ENCODE data around the gene ARHGAP23. TPM values are rescaled to one million over a fixed set of nuclear protein-coding genes. Genes with fewer than 3 reads are reported as not detected.

The ARHGAP23 gene
- total RNA-seq, 4 donors from 2014 or later, result 2.6 to 119 (median 15.2) TPM

DNA sequence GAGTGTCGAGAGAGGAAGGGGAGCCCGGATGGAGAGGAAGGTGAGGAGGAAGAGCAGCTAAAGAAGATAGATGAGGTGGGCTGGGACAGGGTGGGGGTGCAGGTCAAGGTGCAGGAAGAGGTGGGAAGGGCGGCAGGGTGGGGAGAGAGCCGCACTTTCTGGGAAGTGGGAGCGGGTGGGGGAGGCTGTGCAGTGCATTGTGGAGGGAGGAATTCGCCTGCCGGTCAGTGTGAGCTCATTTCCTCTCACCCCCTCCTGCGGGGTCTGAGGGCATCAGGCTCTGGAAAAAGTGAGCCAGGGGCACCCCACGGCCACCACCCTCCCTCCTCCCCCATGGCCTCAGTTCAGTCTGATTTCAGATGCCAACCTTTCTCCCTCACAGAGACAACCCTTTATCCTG is 2.5 kb upstream of the ARHGAP23 start:
- TF ChIP-seq, protein P1, sequence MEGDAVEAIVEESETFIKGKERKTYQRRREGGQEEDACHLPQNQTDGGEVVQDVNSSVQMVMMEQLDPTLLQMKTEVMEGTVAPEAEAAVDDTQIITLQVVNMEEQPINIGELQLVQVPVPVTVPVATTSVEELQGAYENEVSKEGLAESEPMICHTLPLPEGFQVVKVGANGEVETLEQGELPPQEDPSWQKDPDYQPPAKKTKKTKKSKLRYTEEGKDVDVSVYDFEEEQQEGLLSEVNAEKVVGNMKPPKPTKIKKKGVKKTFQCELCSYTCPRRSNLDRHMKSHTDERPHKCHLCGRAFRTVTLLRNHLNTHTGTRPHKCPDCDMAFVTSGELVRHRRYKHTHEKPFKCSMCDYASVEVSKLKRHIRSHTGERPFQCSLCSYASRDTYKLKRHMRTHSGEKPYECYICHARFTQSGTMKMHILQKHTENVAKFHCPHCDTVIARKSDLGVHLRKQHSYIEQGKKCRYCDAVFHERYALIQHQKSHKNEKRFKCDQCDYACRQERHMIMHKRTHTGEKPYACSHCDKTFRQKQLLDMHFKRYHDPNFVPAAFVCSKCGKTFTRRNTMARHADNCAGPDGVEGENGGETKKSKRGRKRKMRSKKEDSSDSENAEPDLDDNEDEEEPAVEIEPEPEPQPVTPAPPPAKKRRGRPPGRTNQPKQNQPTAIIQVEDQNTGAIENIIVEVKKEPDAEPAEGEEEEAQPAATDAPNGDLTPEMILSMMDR (IDR thresholded peaks at IDR 0.05), result no peak
- TF ChIP-seq POLR2A (IDR thresholded peaks at IDR 0.05), result peak in 1 of 2 donors; percentile 17
- no peaks in the 10 kb centered on the region for H3K27me3 ChIP-seq
- DNase-seq, result peak in 1 of 2 donors; percentile 74
- H3K9me3 ChIP-seq, result no peaks in the 10 kb centered on the region
- no peak overlapping the region for H3K4me3 ChIP-seq
- intact Hi-C loops (cut with DNase I; ENCODE audit: low total_unique reads), result no loop called here
- peaks cover 5 to 27% of the 10 kb centered on the region in 2 donors for H3K4me1 ChIP-seq
- peak overlapping the region; percentile 96 to 97 for H3K27ac ChIP-seq
- H3K36me3 ChIP-seq, result no peaks in the 10 kb centered on the region

DNA sequence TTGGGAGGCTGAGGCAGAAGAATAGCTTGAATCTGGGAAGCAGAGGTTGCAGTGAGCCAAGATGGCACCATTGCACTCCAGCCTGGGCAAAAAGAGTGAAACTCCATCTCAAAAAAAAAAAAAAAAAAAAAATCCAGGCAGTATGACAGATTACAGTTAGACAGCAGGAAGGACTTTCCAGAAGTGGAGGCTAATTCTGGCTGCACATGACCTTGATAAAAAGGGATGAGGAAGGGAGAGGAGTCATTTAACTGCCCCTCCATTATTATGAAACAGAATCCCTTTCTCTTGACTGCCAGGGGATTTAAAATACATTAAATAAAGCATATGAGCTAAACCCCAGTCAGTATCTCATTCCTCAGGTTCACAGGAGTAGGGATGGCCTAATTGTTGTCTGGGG is 1.8 kb upstream of the ARHGAP23 start:
- Histone ChIP-seq H3K9me3 (no peaks in the 10 kb centered on the region), H3K36me3 (no peaks in the 10 kb centered on the region), H3K27ac (peak overlapping the region; percentile 96 to 97), H3K4me1 (peaks cover 5 to 20% of the 10 kb centered on the region in 2 donors), H3K27me3 (no peaks in the 10 kb centered on the region), H3K4me3 (no peak overlapping the region)
- TF ChIP-seq, protein P1 (IDR thresholded peaks at IDR 0.05), result no peak
- TF ChIP-seq POLR2A (IDR thresholded peaks at IDR 0.05), result no peak
- intact Hi-C loops (cut with DNase I; ENCODE audit: low total_unique reads), result no loop called here
- DNase-seq, result no peak

DNA sequence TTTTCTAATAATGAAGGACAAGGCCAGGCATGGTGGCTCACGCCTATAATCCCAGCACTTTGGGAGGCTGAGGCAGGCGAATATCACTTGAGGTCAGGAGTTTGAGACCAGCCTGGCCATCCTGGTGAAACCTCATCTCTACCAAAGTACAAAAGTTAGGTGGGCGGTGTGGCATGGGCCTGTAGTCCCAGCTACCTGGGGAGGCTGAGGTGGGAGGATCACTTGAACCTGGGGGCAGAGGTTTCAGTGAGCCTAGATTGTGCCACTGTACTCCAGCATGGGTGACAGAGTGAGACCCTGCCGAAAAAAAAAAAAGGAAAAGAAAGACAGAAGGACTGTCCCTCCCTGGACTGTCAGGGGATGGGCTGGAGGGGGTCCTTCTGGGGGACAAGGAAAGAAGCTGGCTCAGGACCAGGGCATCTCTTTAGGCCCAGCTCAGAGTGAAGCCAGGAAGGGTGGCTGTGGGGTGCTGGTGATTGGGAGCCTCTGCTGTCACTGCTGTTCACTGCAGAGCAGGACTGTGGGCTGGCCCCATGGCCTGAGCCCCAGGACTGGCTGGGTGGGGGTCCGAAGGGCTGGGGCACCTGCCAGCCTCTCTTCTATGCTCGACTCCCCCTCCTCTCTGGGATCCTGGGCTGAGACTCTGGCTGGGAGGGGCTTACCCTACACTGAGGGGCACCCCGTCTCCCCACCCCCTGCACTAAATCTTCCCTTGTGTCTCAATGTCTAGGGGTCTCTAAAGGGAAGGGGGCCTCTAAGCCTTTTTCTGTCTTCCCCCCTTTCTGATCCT is 909 bp upstream of the ARHGAP23 start:
- Histone ChIP-seq H3K36me3 (no peaks in the 10 kb centered on the region), H3K4me3 (peak overlapping the region; percentile 48 to 88), H3K9me3 (no peaks in the 10 kb centered on the region), H3K27me3 (no peaks in the 10 kb centered on the region), H3K27ac (peak overlapping the region; percentile 96 to 97), H3K4me1 (peaks cover 5 to 12% of the 10 kb centered on the region in 2 donors)
- intact Hi-C loops (cut with DNase I; ENCODE audit: low total_unique reads), result no loop called here
- TF ChIP-seq, protein P1 (IDR thresholded peaks at IDR 0.05), result no peak
- no peak for TF ChIP-seq POLR2A (IDR thresholded peaks at IDR 0.05)
- DNase-seq, result no peak

DNA sequence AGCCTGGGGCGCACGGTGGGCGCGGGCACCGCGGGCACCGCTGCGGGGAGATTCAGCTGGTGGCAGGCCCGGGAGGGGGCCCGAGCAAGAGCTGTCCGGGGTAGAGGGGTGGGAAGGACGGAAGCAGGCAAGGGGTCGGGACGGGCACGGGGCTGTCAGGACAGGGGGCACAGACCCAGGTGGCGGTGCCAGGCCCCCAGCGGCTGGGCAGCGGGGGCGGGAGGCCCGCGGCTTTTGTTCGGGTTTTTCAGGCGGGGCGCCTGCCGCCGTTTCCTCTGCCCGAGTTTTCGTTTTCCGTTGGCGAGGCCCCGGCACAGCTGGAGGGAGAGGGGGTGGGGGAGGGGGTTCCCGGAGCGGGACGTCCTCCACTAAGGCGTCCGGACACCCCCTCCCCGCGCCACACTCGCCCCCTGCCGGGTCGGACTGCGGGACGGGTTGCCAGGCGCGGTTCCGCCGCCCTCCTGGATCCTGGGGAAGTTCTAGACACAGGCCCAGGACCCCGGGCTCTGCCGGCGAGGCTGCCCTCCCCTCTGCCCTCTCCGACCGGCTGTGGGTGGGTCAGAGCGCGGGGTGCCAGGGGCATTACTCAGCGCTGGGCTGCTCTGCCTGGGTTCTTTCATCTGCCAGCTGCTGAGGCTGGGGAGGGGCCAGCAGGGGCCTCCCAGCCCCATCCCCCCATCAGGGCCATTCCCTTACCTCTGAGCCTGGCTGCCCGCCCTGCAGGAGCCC is 543 bp downstream of the ARHGAP23 start:
- Histone ChIP-seq H3K9me3 (no peaks in the 10 kb centered on the region), H3K27ac (peak overlapping the region; percentile 96 to 97), H3K27me3 (no peaks in the 10 kb centered on the region), H3K4me1 (peaks cover 5 to 12% of the 10 kb centered on the region in 2 donors), H3K36me3 (no peaks in the 10 kb centered on the region), H3K4me3 (peak overlapping the region; percentile 48 to 88)
- intact Hi-C loops (cut with DNase I; ENCODE audit: low total_unique reads), result no loop called here
- TF ChIP-seq, protein P1 (IDR thresholded peaks at IDR 0.05), result no peak
- peak in 1 of 2 donors; percentile 34 for TF ChIP-seq POLR2A (IDR thresholded peaks at IDR 0.05)
- DNase-seq, result peak; percentile 69 to 72
